Measurements from ENCODE around the gene CATSPERD.

Gene CATSPERD

DNA sequence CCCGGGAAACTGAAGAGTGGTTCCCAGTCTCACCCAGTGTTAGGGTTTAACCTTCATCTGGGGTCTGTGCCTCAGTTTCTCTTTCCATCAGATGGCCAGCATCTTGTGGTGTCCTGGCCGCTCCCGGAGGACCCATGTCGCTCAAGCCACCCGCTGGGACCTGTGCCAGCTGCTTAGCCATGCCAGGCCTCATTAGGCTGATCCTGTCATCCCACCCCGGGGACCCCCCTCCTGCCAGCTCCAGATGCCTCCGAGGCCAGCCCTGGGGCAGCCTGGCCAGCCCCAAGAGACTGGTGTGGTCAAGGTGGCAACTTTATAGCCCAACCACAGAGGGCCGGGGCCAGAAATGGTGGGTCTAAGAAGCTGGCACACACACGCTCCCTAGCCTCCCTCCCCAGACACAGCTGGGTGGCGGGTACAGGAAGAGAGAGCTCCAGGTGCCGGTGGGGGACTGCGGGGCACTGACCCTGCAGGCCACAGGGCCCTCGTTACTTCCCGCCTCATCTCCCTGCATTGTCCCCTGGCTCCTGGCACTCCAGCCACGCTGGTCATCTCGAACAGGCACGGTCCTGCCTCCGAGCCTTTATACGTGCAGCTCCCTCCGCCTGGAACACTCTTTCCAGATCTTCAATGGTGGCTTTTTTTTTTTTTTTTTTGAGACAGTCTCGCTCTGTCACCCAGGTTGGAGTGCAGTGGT lies 87.8 kb downstream of the CATSPERD start:
- no peak for DNase-seq

DNA sequence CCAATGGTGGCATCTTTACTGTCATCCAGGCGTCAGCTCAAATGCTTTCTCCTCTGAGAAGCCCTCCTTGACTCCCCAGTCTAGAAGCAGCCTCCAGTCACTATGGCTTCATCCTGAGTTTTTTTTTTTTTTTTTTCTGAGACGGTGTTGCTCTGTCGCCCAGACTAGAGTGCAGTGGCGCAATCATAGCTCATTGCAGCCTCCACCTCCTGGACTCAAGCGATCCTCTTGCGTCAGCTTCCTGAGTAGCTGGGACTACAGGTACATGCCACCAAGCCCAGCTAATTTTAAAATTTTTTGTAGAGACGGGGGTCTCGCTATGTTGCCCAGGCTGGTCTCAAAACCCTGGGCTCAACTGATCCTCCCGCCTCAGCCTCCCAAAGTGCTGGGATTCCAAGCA lies 88.6 kb downstream of the CATSPERD start:
- no peak for DNase-seq

DNA sequence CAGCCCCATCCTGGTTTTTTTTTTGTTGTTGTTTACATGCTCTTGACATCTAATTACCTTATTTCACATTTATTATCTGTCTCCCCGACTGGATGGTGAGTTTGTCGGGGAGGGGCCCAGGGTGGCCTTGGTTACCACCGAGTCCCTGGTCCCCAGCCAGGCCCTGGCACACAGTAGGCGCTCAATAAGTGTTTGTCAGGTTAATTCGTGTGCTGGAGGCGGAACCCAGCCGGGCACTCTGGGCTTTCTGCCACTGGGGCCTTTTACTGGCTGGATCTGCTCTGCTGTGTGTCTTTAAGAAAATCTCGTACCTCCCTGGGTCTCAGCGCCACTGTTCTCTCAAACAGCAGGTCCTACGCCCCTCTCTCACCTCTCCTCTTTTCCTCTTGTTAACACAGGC lies 89.0 kb downstream of the CATSPERD start:
- no peak for DNase-seq

DNA sequence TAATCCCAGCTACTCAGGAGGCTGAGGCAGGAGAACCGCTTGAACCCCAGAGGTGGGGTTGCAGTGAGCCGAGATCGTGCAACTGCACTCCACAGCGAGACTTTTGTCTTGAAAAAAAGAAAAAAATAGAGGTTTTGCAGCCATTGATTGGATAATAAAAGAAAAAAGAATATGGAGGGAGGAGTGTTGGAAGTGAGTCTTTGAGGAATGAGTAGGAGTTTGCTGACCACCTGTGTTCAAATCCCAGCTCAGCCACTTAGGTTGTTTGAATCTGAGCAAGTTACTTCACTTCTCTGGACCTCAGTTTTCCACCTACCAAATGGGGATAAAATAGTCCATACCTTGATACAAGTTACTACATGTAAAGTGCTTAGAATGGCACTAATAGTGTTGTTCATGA lies 90.7 kb downstream of the CATSPERD start:
- no peak for DNase-seq

DNA sequence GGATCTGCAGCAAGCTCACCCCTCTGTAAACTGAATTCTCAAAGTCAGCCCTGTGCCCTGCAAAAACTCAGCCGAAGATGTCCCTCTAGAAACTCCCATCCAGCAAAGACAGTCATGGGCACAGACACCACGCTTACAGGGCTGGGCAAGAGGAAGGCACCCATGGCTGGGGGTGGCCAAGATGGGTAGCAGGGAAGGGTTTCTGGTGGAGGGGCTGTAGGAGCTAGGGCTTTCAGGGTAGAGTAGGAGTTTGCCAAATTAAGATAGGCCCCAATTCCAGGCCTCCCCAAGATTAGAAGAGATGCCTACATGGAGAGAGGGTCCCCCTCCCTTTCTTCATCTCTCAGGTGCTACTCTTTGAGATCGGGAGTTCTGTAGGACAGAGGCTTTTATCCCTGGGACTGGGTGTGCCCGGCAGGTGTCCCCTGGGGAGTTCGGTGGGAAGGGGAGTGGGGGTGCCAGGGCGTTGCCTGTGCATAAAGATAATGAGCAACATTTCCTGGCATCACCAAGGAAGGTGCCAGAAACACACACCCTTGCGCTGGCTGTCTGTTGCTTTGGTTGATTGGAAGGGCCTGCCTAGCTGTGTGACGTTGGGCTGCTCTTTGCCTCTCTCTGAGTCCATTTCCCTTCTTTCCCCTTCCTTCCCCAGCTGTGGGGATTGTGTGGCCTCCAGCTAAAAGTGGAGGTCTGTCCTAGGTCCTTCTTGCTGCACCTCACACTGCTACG lies 93.8 kb downstream of the CATSPERD start:
- DNase-seq, result no peak

DNA sequence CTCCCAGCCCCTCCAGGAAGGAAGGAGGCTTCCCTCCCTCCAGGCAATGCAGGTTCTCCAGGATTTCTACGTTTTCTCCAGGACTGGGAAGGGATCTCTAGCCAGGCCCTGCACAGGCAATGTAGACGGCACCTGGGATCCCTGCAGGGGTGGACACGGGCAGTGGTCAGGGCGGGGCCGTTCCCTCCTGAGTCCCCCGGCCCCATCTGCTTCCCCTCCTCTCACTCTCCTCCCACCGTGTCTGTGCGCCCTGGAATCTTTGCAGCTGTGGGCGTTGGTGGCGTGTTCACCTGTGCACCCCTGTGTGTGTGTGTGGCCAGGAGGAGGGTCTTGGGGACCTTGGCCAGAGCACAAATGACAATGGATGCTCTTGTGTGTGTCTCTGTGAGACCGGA lies 94.4 kb downstream of the CATSPERD start:
- no peak for DNase-seq

DNA sequence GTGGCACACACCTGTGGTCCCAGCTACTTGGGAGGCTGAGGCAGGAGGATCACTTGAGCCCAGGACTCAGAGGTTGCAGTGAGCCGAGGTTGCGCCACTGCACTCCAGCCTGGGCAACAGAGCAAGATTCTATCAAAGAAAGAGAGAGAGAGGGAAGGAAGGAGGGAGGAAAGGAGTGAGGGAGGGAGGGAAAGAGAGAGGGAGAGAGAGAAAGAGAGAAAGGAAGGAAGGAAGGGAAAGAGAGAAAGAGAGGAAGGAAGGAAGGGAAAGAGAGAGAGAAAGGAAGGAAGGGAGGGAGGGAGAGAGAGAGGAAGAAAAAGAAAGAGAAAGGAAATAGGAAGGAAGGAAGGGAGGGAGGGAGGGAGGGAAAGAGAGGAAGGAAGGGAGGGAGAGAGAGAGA lies 96.8 kb downstream of the CATSPERD start:
- DNase-seq, result no peak

DNA sequence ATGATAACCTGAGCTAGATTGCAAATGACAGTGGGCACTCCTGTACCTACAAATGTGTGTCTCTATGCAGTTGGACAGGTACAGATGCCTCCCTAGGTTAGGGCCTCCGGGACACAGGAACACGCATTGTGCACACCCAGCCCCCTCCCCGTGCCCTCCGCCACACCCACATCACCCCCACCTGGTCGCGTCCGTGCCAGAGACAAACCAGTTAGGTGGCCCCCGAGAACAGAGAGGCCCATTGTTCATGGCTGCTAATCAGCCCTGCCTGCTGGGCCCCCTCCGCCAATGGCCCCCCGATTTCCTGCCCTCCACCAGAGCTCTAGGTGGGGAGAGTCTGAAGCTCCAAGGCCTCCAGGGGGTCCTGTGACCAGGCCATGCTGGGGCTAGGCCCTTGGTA lies 98.2 kb downstream of the CATSPERD start:
- DNase-seq, result no peak

DNA sequence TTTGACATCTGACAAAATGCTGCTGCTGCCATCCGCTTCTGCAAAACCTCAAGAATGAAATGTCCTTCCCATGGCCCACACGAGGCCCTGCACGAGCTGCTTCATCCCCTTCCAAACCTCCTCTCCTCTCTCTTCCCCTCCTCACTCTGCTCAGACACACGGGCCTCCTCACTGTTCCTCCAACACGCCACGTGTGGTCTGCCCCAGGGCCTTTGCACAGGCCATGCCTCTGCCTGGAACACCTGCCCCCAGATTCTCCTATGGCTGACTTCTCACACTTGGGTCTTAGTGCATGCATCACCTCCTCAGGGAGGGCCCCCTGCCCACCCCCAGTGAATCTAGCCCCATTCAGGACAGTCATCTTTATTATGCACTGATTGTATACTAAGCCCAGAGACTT lies 100.3 kb downstream of the CATSPERD start:
- DNase-seq, result no peak

DNA sequence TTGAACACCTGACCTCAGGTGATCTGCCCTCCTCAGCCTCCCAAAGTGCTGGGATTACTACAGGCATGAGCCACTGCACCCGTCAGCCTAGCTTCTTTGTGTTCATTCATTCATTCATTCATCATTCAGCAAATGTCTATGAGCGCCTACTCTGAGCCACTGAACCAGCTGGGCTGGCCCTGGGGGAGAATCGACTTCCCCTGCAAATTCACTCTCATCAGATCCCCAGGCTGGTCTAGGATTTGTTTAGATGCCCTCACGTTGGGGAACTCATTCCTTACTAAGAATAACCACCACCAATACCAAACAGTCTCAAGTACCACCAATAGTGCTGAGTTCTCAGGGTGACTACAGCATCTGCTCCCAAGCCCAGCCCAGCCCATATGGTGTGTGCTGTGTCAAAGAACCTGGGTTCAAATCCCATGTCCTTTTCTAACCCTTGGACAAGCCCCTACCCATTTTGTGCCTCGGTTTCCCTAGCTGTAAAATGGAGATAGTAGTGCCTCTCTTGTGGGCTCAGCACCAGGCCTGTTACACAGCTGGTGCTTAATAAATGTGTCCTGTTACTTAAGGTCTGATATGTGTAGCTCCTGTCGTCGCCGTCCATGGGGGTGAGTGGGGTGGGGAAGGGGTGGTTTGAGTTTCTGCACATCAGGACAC lies 101.2 kb downstream of the CATSPERD start:
- DNase-seq, result no peak

DNA sequence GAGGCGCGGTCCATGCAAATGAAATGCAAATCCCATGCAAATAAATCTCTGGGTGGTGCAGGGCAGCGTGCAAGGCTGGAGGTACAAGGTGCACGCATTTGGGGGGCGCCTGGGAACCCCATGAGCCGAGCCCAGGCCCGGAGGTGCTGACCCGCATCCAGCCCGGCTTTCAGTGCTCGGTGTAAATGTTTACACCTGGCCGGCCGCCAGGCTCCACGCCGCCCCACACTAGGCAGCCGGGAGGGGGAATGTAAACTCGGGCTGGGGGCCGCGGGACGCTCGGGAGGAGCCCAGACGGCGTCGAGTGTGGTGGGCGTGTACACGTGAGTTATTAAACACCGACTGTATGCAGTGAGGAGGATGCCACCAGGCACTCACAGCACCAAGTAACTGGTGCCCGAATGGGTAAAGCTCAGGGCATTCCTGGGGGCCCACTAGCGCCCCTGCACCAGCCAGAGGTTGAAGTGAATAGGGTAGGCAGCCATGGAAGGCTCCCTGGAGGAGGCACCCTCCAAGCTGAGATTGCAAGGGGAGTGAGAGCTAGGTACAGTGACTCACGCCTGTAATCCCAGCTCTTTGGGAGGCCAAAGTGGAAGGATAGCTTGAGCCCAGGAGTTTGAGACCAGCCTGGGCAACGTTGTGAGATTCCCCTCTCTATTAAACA lies 101.9 kb downstream of the CATSPERD start:
- no peak for DNase-seq

DNA sequence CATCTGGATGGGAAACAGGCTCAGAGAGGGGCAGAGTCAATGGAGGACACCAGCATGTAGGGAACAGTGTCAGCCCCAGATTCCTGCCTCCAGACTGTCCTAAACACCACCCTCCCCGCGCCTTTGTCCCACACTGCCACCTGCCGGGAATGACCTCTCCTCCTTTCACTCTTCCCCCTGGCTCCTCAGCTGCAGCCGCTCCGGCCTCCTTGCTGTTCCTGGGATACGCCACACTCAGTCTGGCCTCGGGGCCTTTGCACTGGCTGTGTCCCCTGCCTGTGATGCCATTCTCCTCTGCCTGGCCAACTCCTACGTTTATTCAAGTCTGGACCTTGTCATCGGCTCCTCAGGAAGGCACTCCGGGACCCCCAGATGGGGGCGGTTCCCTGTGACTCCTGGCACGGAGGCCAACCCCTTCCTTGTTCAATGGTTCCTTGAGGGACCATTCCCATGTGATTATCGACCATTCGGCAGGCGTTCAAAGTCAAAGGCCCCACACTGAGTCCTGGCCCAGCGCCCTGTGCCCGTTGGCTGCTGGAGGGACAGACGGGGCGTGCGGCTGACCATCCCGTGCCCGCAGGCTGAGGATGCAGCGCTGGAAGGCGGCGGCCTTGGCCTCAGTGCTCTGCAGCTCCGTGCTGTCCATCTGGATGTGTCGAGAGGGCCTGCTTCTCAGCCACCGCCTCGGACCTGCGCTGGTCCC lies 103.3 kb downstream of the CATSPERD start:
- DNase-seq, result no peak

DNA sequence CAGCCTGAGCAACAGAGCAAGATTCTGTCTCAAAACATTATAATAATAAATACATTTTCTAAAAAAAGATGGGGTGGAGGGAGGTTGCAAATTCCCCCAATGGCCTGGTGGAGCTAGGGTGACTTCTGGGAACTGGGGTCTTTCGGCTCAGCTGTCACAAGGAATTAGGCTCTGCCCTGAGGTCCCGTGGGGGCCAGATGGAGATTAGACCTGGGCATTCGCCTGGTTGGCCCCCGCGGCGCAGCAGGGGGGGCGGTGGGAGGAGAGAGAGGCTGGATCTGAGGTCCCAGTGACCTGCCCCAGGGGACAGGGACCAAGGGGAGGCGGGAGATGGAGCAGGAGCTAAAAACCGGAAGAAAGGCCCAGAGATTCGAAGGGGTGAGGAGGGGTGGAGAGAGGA lies 104.3 kb downstream of the CATSPERD start:
- DNase-seq, result peak; percentile 47

DNA sequence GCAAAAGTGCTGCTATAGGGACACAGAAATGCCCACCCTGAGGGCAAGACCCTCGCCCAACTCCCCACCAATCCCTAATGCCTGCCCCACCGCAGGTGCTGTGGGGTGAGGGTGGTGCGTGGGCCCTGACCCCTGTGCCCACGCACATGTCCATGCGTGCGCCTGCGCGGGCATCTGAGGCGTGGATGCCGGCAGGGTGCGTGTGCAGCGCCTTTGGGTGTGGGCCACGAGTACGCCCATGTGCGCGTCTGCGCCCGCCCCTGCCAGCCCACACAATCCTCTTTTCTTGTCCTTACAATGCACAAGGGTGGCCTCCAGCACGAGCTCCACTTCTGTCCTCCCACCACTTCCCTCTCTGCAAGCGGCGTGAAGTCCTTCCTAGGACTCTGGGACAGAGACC lies 104.7 kb downstream of the CATSPERD start:
- DNase-seq, result no peak

DNA sequence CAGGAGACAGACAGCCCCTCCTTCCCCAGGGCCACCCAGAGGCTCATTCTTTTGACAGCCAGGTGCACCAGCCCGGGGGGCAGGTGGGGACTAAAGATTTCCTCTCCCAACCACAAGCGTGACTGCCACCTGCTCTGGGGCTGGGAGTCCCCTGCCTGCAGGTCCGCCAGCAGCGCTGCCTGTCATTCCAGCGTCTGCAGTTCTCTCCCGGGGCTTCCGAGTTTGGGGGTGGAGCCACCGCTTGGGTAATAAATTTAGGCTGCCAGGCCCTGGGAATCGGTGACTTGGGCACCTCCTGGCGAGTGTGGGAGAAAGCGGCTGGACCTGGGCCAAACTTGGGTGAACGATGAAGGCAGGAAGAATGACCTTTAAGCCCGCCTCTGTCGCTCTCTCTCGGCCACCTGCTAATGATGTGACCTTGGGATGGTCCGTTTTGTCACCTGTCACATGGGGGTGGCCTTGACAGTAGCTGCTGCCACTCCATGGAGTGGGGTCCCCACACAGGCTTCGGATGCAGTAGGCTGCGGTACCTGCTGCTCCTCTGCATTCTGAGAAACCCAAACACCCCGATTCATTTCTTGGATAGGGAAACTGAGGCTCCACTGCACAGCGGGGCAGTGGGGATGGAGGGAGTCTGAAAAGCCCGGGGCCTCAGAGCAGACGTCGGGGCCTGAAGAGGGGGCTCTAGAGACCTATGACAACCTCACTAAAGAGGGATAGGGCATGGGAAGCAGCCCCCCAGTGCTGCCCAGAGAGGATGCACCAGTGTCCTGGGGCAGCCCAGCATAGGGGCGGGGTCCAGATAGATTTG lies 106.3 kb downstream of the CATSPERD start:
- peak; percentile 43 for DNase-seq

DNA sequence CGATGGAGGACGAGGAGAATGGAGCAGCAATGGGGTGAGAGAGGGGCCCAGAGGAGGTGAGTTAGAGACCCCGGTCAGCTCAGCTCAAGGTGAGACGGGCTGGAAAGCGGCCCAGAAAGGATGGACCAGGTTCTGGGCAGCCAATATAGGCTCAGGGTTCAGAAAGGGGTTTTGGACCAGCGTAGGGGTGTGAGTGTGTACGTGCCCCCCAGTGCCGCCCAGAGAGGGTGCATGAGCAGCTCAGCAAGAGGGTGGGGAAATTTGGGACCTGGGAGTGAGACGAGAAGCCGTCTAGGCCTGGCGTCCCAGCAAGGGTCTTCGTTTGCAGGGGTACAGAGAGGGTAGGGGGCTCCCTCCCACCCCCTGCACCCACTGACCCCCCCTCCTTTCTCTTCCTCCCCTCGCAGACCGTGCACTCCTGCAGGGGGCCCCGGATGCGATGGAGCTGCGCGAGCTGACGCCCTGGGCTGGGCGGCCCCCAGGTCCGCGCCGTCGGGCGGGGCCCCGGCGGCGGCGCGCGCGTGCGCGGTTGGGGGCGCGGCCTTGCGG lies 107.0 kb downstream of the CATSPERD start:
- peak; percentile 22 for DNase-seq

DNA sequence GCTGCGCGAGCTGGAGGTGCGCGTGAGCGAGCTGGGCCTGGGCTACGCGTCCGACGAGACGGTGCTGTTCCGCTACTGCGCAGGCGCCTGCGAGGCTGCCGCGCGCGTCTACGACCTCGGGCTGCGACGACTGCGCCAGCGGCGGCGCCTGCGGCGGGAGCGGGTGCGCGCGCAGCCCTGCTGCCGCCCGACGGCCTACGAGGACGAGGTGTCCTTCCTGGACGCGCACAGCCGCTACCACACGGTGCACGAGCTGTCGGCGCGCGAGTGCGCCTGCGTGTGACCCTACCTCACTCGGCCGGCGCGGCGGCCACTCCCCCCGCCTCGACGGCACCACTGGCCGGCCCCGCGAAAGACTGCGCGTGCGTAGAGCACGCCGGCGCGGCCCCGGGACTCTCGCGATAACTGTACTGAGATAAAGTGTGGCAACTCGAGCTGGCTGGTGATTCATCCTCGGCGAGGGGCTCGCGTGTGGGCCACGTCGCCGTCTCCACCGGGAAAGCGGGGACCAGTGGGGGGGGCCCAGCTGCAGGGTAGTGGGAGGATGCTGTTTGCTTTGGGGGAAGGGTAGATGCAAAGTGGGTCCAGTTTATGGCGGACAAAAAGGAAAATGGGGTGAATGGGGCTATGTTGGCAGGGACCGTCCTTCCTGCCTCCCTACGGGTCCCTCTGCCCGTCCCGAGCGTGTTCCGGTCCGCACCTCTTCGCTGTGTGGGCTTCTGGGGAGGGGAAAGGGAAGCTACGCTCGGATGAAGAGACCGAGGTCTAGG lies 107.6 kb downstream of the CATSPERD start:
- peak; percentile 99 for DNase-seq
